IMR-90 (cell line): ENCODE measurements around the gene SV2A. TPM values are rescaled to one million over a fixed set of nuclear protein-coding genes. Genes with fewer than 3 reads are reported as not detected.

Experiments
- ATAC-seq: fragments of 200-7000 bp; cut with Tn5 transposase; 2 replicates; pipeline ENCODE4 v1.9.1; 2020; ENCODE audit warnings: low read depth, mild to moderate bottlenecking, moderate library complexity
- BruUV-seq: library from RNA; stranded (reverse); fragments of 400-500 nt; replicated peaks from 2 replicates; lab custom pipeline; 2021; lab: Mats Ljungman, UMichigan
- CTCF ChIA-PET: fragments of 300-600 bp; formaldehyde crosslinking; extraction: SDS; loops from one replicate; lab custom pipeline; 2021; ENCODE audit warnings: antibody characterized with exemption; lab: Yijun Ruan, JAX
- POLR2A ChIA-PET: fragments of 300-600 bp; sonication (Branson Sonifier 250); formaldehyde crosslinking; loops from one replicate; lab custom pipeline; 2022; ENCODE audit warnings: antibody characterized with exemption; ENCODE audit not compliant: unreplicated experiment; lab: Charles Lee
- DNase-seq: peaks from one replicate; pipeline ENCODE4 v3.0.0; 2013
- H2AFZ ChIP-seq: replicated peaks from 2 replicates; pipeline ENCODE3; 2013; ENCODE audit warnings: low read length, mild to moderate bottlenecking; ENCODE audit not compliant: poor library complexity
- H2AK5ac ChIP-seq: 2 replicates; pipeline ENCODE4 v1.6.1; 2013; ENCODE audit warnings: low read depth, low read length, inconsistent platforms
- H2AK9ac ChIP-seq: replicated peaks from 2 replicates; pipeline ENCODE3; 2013; ENCODE audit warnings: mild to moderate bottlenecking, low read depth, low read length, moderate library complexity; ENCODE audit not compliant: poor library complexity
- H2BK120ac ChIP-seq: 2 replicates; pipeline ENCODE4 v1.6.1; 2013; ENCODE audit warnings: low read depth, low read length, inconsistent platforms
- H2BK15ac ChIP-seq: 3 replicates; pipeline ENCODE4 v1.6.1; 2013; ENCODE audit warnings: low read depth, low read length, inconsistent platforms
- H2BK20ac ChIP-seq: 2 replicates; pipeline ENCODE4 v1.6.1; 2013; ENCODE audit warnings: low read depth, mild to moderate bottlenecking, inconsistent platforms, low read length, moderate library complexity
- H2BK5ac ChIP-seq: 2 replicates; pipeline ENCODE4 v1.6.1; 2013; ENCODE audit warnings: mild to moderate bottlenecking, low read depth, low read length, inconsistent platforms; ENCODE audit not compliant: poor library complexity, severe bottlenecking
- H3K14ac ChIP-seq: replicated peaks from 2 replicates; pipeline ENCODE4 v1.6.1; 2013; ENCODE audit warnings: low read depth, low read length, inconsistent platforms
- H3K18ac ChIP-seq: 2 replicates; pipeline ENCODE4 v1.6.1; 2013; ENCODE audit warnings: low read depth, low read length, control low read depth
- H3K23ac ChIP-seq: 2 replicates; pipeline ENCODE4 v1.6.1; 2013; ENCODE audit warnings: low read depth, low read length, inconsistent platforms
- H3K27ac ChIP-seq: 2 replicates; pipeline ENCODE4 v1.5.1; 2013; ENCODE audit warnings: mild to moderate bottlenecking, control low read depth, low read length; ENCODE audit not compliant: insufficient read depth
- H3K27me3 ChIP-seq: 2 replicates; pipeline ENCODE4 v1.6.1; 2013; ENCODE audit warnings: low read length; ENCODE audit not compliant: control insufficient read depth, insufficient read depth
- H3K36me3 ChIP-seq: 2 replicates; pipeline ENCODE4 v1.6.1; 2013; ENCODE audit warnings: low read length, mixed read lengths; ENCODE audit not compliant: control insufficient read depth, insufficient read depth
- H3K4ac ChIP-seq: 2 replicates; pipeline ENCODE4 v1.6.1; 2013; ENCODE audit warnings: low read depth, low read length, inconsistent platforms
- H3K4me1 ChIP-seq: 2 replicates; pipeline ENCODE4 v1.6.1; 2013; ENCODE audit warnings: low read length, mixed read lengths; ENCODE audit not compliant: control insufficient read depth, insufficient read depth
- H3K4me2 ChIP-seq: 2 replicates; pipeline ENCODE4 v1.6.1; 2013; ENCODE audit warnings: low read depth, mild to moderate bottlenecking, control low read depth, low read length, moderate library complexity
- H3K4me3 ChIP-seq: 2 replicates; pipeline ENCODE4 v1.5.1; 2013; ENCODE audit warnings: low read depth, mild to moderate bottlenecking, control low read depth, low read length, moderate library complexity; ENCODE audit not compliant: insufficient read depth
- H3K56ac ChIP-seq: 2 replicates; pipeline ENCODE4 v1.6.1; 2013; ENCODE audit warnings: low read length, inconsistent platforms; ENCODE audit not compliant: insufficient read depth; ENCODE audit errors: extremely low read depth
- H3K79me1 ChIP-seq, 2 experiments: 2 replicates each; pipeline ENCODE4 v1.6.1; 2013; ENCODE audit warnings: low read length in 2 of 2, inconsistent platforms in 1 of 2, low read depth in 1 of 2
- H3K9ac ChIP-seq: 2 replicates; pipeline ENCODE4 v1.6.1; 2013; ENCODE audit warnings: low read depth, low read length, control low read depth
- H3K9me1 ChIP-seq: 2 replicates; pipeline ENCODE4 v1.6.1; 2013; ENCODE audit warnings: low read length, inconsistent platforms; ENCODE audit not compliant: insufficient read depth
- H3K9me3 ChIP-seq: 2 replicates; pipeline ENCODE4 v1.6.1; 2013; ENCODE audit warnings: low read length; ENCODE audit not compliant: control insufficient read depth, insufficient read depth
- H4K20me1 ChIP-seq: 2 replicates; pipeline ENCODE4 v1.6.1; 2013; ENCODE audit warnings: low read length, inconsistent platforms; ENCODE audit not compliant: insufficient read depth
- H4K5ac ChIP-seq: 2 replicates; pipeline ENCODE4 v1.6.1; 2013; ENCODE audit warnings: mild to moderate bottlenecking, low read depth, low read length, control low read depth
- H4K8ac ChIP-seq, 2 experiments: 2 replicates each; pipeline ENCODE4 v1.6.1; 2013; ENCODE audit warnings: low read depth in 2 of 2, low read length in 2 of 2, control low read depth in 1 of 2, inconsistent platforms in 1 of 2
- H4K91ac ChIP-seq: 2 replicates; pipeline ENCODE4 v1.6.1; 2013; ENCODE audit warnings: low read depth, low read length, inconsistent platforms; ENCODE audit not compliant: insufficient read depth
- BHLHE40 ChIP-seq: fragments of 150-350 bp; IDR thresholded peaks from 2 replicates; pipeline ENCODE4 v1.6.1; 2016; ENCODE audit warnings: mild to moderate bottlenecking, low read depth, low read length
- CEBPB ChIP-seq: IDR thresholded peaks from 2 replicates; pipeline ENCODE4 v1.6.1; 2012; ENCODE audit warnings: low read depth, low read length, improper control_type of control experiment
- CHD1 ChIP-seq: IDR thresholded peaks from 2 replicates; pipeline ENCODE4 v1.6.1; 2012; ENCODE audit warnings: low read depth, low read length, improper control_type of control experiment
- CTCF ChIP-seq: conservative IDR thresholded peaks from 2 replicates; pipeline ENCODE4 v1.5.1; 2012; ENCODE audit warnings: mild to moderate bottlenecking, low read depth, low read length, improper control_type of control experiment
- ELK1 ChIP-seq: fragments of 150-350 bp; IDR thresholded peaks from 2 replicates; pipeline ENCODE4 v1.6.1; 2016; ENCODE audit warnings: low read depth, mild to moderate bottlenecking, low read length, moderate library complexity, borderline replicate concordance
- FOS ChIP-seq: fragments of 150-350 bp; IDR thresholded peaks from 2 replicates; pipeline ENCODE4 v1.6.1; 2016; ENCODE audit warnings: low read depth, low read length
- MAFK ChIP-seq: IDR thresholded peaks from 2 replicates; pipeline ENCODE4 v1.6.1; 2012; ENCODE audit warnings: low read depth, low read length, improper control_type of control experiment
- MAZ ChIP-seq: IDR thresholded peaks from 2 replicates; pipeline ENCODE4 v1.6.1; 2012; ENCODE audit warnings: low read depth, mild to moderate bottlenecking, low read length, improper control_type of control experiment, moderate library complexity, borderline replicate concordance
- MXI1 ChIP-seq: IDR thresholded peaks from 2 replicates; pipeline ENCODE4 v1.6.1; 2012; ENCODE audit warnings: low read depth, mild to moderate bottlenecking, low read length, moderate library complexity, borderline replicate concordance
- NFE2L2 ChIP-seq: fragments of 150-350 bp; IDR thresholded peaks from 2 replicates; pipeline ENCODE4 v1.6.1; 2016; ENCODE audit warnings: low read depth, mild to moderate bottlenecking, low read length
- POLR2A ChIP-seq: IDR thresholded peaks from 2 replicates; pipeline ENCODE4 v1.6.1; 2012; ENCODE audit warnings: mild to moderate bottlenecking, low read depth, low read length
- RAD21 ChIP-seq: IDR thresholded peaks from 2 replicates; pipeline ENCODE4 v1.6.1; 2012; ENCODE audit warnings: low read length, improper control_type of control experiment
- RCOR1 ChIP-seq: IDR thresholded peaks from 2 replicates; pipeline ENCODE4 v1.6.1; 2012; ENCODE audit warnings: mild to moderate bottlenecking, low read length, improper control_type of control experiment; ENCODE audit not compliant: insufficient replicate concordance
- RFX5 ChIP-seq: IDR thresholded peaks from 2 replicates; pipeline ENCODE4 v1.8.0; 2012; ENCODE audit warnings: low read depth, mild to moderate bottlenecking, low read length, moderate library complexity
- SMC3 ChIP-seq: fragments of 150-350 bp; IDR thresholded peaks from 2 replicates; pipeline ENCODE4 v1.6.1; 2016; ENCODE audit warnings: low read depth, mild to moderate bottlenecking, antibody characterized with exemption, low read length, moderate library complexity
- USF2 ChIP-seq: fragments of 150-350 bp; IDR thresholded peaks from 2 replicates; pipeline ENCODE4 v1.6.1; 2017; ENCODE audit warnings: mild to moderate bottlenecking, antibody characterized with exemption, low read length, low read depth
- WGBS, 2 experiments: methylation state at CpG; one replicate each; pipeline versions ENCODE4 v1.1.5 to v1.1.7; 2013; ENCODE audit warnings: missing lambda C conversion rate in 2 of 2; ENCODE audit not compliant: insufficient read length in 1 of 2; ENCODE audit errors: extremely low coverage in 2 of 2; 5-methylcytosine and 5-hydroxymethylcytosine counted together
- dilution Hi-C: fragments of 300-500 bp; cut with HindIII; formaldehyde crosslinking; loops from one replicate; pipeline ENCODE4 v1.14.3; 2018; ENCODE audit warnings: low sequenced_read_pairs; ENCODE audit not compliant: unreplicated experiment
- in situ Hi-C: fragments of 300-500 bp; cut with MboI; formaldehyde crosslinking; loops from 3 replicates; pipeline ENCODE4 v1.14.3; 2019; ENCODE audit warnings: low sequenced_read_pairs, inconsistent platforms, mixed read lengths
- intact Hi-C: fragments of 100-400 bp; cut with micrococcal nuclease; formaldehyde crosslinking; loops from 2 replicates; pipeline ENCODE4 v1.10.0; 2022
- polyA plus RNA-seq, 3 experiments: library from polyadenylated mRNA; depleted of rRNA; stranded (reverse); fragments of >200 nt; gene quantifications; 2 replicates each; pipeline ENCODE4 v1.2.3, GENCODE V29; 2012; ENCODE audit warnings: low replicate concordance in 1 of 3
- total RNA-seq: library from RNA; depleted of rRNA; stranded (reverse); fragments of >200 nt; gene quantifications from 2 replicates; pipeline ENCODE4 v1.2.3, GENCODE V29; 2012

The SV2A gene
- total and polyA plus RNA-seq, 2 of the 4 experiments (the other 2 are of a cell fraction), result 15.4 to 19.6 TPM

- Histone ChIP-seq H2BK5ac (no peak overlapping the region), H4K8ac (no peak overlapping the region), H3K56ac (no peak overlapping the region), H4K20me1 (no peaks in the 10 kb centered on the region), H2BK120ac (no peak overlapping the region), H2AFZ (no peak overlapping the region), H3K23ac (no peak overlapping the region; the same call in 1 of the 2 replicates), H3K14ac (no peak overlapping the region), H3K4me3 (no peak overlapping the region), H3K27ac (no peak overlapping the region), H3K9me3 (no peaks in the 10 kb centered on the region), H3K79me1 (peaks cover 3 to 17% of the 10 kb centered on the region in 2 experiments), H4K91ac (no peak overlapping the region), H3K4me1 (peaks cover 3% of the 10 kb centered on the region; the same call in 1 of the 2 replicates), H3K18ac (no peak overlapping the region), H3K9me1 (peaks cover 8% of the 10 kb centered on the region), H4K5ac (no peak overlapping the region), H2AK5ac (no peak overlapping the region), H2BK15ac (no peak overlapping the region), H2AK9ac (no peak overlapping the region), H3K4ac (no peak overlapping the region), H3K4me2 (no peak overlapping the region), H2BK20ac (no peak overlapping the region), H3K9ac (no peak overlapping the region), H3K36me3 (peaks cover 33% of the 10 kb centered on the region), H3K27me3 (no peaks in the 10 kb centered on the region)
- BruUV-seq, result no TSS peak
- WGBS, 2 experiments, result no CpG with 5 or more reads among the region's 3 CpGs
- dilution Hi-C loops (no loop called here), in situ Hi-C loops (no loop called here), intact Hi-C loops (loop anchor here (10.0 kb wide), 1 partner anchor 842 kb away; no protein-coding TSS in a partner anchor)
- DNase-seq (no peak), ATAC-seq (no peak)
- no peak for TF ChIP-seq CHD1
- TF ChIP-seq USF2, result no peak
- no peak for TF ChIP-seq MAFK
- no peak for TF ChIP-seq RAD21
- TF ChIP-seq ELK1, result no peak
- no peak for TF ChIP-seq FOS
- TF ChIP-seq RCOR1, result no peak
- TF ChIP-seq BHLHE40, result no peak
- no peak for TF ChIP-seq MAZ
- TF ChIP-seq CEBPB, result no peak
- TF ChIP-seq NFE2L2, result no peak
- no peak for TF ChIP-seq SMC3
- no peak for TF ChIP-seq RFX5
- no peak for TF ChIP-seq POLR2A
- no peak for TF ChIP-seq MXI1
- TF ChIP-seq CTCF, result no peak
- ChIA-PET CTCF (no interaction called here), POLR2A (no interaction called here)
These were observed 25.2 kb upstream of the SV2A start for GRCh38 chr1:149942885-149943284.
